ENCODE results near the gene SPINK6. TPM values are rescaled to one million over a fixed set of nuclear protein-coding genes. Genes with fewer than 3 reads are reported as not detected.

SPINK6 gene
- total RNA-seq, 1 experiment from 2014 or later, result not detected

GRCh38 chr5:148193202-148193601 is 9.6 kb upstream of the SPINK6 start:
- intact Hi-C loops (cut with micrococcal nuclease; ENCODE audit: unreplicated experiment), result loop anchor here (5.0 kb wide), 1 partner anchor 529 kb away; no protein-coding TSS in a partner anchor
- TF ChIP-seq EZH2 (IDR thresholded peaks at IDR 0.05; ENCODE audit: borderline replicate concordance, low read depth, low read length, poor library complexity, severe bottlenecking) (no peak), CTCF (conservative IDR thresholded peaks at IDR 0.05; ENCODE audit: low read depth, low read length) (no peak)
- H3K36me3 ChIP-seq (ENCODE audit: insufficient read depth, low read length, poor library complexity, severe bottlenecking), result no peaks in the 10 kb centered on the region
- ChIA-PET CTCF (no interaction called here), POLR2A (ENCODE audit: low non-redundant PET) (no interaction called here)
- no peaks in the 10 kb centered on the region for H3K9me3 ChIP-seq (ENCODE audit: low read depth, low read length, poor library complexity, severe bottlenecking)
- no peak for DNase-seq (ENCODE audit: low spot score)
- no peaks in the 10 kb centered on the region for H3K4me1 ChIP-seq (ENCODE audit: insufficient read depth, low read length, poor library complexity, severe bottlenecking)
- H3K27me3 ChIP-seq (replicated peaks; ENCODE audit: insufficient read depth, low read depth, low read length, poor library complexity), result peaks cover 29% of the 10 kb centered on the region
- no TSS peak for BruUV-seq (replicated peaks)
- no peak overlapping the region for H3K27ac ChIP-seq (ENCODE audit: low read depth, low read length, poor library complexity, severe bottlenecking)
- H3K4me3 ChIP-seq (ENCODE audit: low read depth, low read length, poor library complexity, severe bottlenecking), result no peak overlapping the region

GRCh38 chr5:148201151-148201550 is 1.7 kb upstream of the SPINK6 start:
- CTCF ChIA-PET, result no interaction called here

GRCh38 chr5:148205044-148205806 is 2.4 kb downstream of the SPINK6 start:
- H3K9me3 ChIP-seq (ENCODE audit: low read depth, low read length, poor library complexity, severe bottlenecking), result no peaks in the 10 kb centered on the region
- intact Hi-C loops (cut with micrococcal nuclease; ENCODE audit: unreplicated experiment), result no loop called here
- DNase-seq (ENCODE audit: low spot score), result no peak
- H3K4me1 ChIP-seq (ENCODE audit: insufficient read depth, low read length, poor library complexity, severe bottlenecking), result no peaks in the 10 kb centered on the region
- TF ChIP-seq CTCF (conservative IDR thresholded peaks at IDR 0.05; ENCODE audit: low read depth, low read length) (no peak), EZH2 (IDR thresholded peaks at IDR 0.05; ENCODE audit: borderline replicate concordance, low read depth, low read length, poor library complexity, severe bottlenecking) (no peak)
- H3K27ac ChIP-seq (ENCODE audit: low read depth, low read length, poor library complexity, severe bottlenecking), result no peak overlapping the region
- H3K4me3 ChIP-seq (ENCODE audit: low read depth, low read length, poor library complexity, severe bottlenecking), result no peak overlapping the region
- BruUV-seq (replicated peaks), result no TSS peak
- peaks cover 36% of the 10 kb centered on the region for H3K27me3 ChIP-seq (replicated peaks; ENCODE audit: insufficient read depth, low read depth, low read length, poor library complexity)
- CTCF ChIA-PET, result no interaction called here
- POLR2A ChIA-PET (ENCODE audit: low non-redundant PET), result no interaction called here
- no peaks in the 10 kb centered on the region for H3K36me3 ChIP-seq (ENCODE audit: insufficient read depth, low read length, poor library complexity, severe bottlenecking)

More at GRCh38 chr5:148201151-148201550, 1.7 kb upstream of the SPINK6 start:
- Histone ChIP-seq H3K4me1 (ENCODE audit: insufficient read depth, low read length, poor library complexity, severe bottlenecking) (no peaks in the 10 kb centered on the region), H3K27ac (ENCODE audit: low read depth, low read length, poor library complexity, severe bottlenecking) (no peak overlapping the region), H3K36me3 (ENCODE audit: insufficient read depth, low read length, poor library complexity, severe bottlenecking) (no peaks in the 10 kb centered on the region), H3K9me3 (ENCODE audit: low read depth, low read length, poor library complexity, severe bottlenecking) (no peaks in the 10 kb centered on the region), H3K27me3 (replicated peaks; ENCODE audit: insufficient read depth, low read depth, low read length, poor library complexity) (peaks cover 53% of the 10 kb centered on the region), H3K4me3 (ENCODE audit: low read depth, low read length, poor library complexity, severe bottlenecking) (no peak overlapping the region)
- TF ChIP-seq EZH2 (IDR thresholded peaks at IDR 0.05; ENCODE audit: borderline replicate concordance, low read depth, low read length, poor library complexity, severe bottlenecking) (no peak), CTCF (conservative IDR thresholded peaks at IDR 0.05; ENCODE audit: low read depth, low read length) (no peak)
- DNase-seq (ENCODE audit: low spot score), result no peak
- intact Hi-C loops (cut with micrococcal nuclease; ENCODE audit: unreplicated experiment), result no loop called here
- BruUV-seq (replicated peaks), result no TSS peak
- POLR2A ChIA-PET (ENCODE audit: low non-redundant PET), result no interaction called here
